HG03460 (cell line): ENCODE results near the gene ZNF483.
"Not testable (repeated sequence)": the region's sequence is repeated elsewhere in the genome, so short reads cannot be mapped to it uniquely, and the experiment has no call there.

Experiments
- ATAC-seq: cut with Tn5 transposase; IDR thresholded peaks from one replicate; pipeline ENCODE4 v1.9.1; 2021; ENCODE audit not compliant: unreplicated experiment

ZNF483 gene

GRCh38 chr9:111525056-111525977, at the start of gene ZNF483:
Gene ZNF483, plus strand, starts transcription at chr9:111525179. Its CDS starts 2,217 bp downstream, at chr9:111527396.
- ATAC-seq = no peak

GRCh38 chr9:111475195-111475594, 49.8 kb upstream of the ZNF483 start:
- ATAC-seq = no peak

GRCh38 chr9:111477677-111478076, 47.3 kb upstream of the ZNF483 start:
- no peak for ATAC-seq

- no peak for ATAC-seq
Observed at GRCh38 chr9:111481885-111482636, 42.9 kb upstream of the ZNF483 start.

GRCh38 chr9:111482694-111483438, 42.1 kb upstream of the ZNF483 start:
- peak; percentile 55 for ATAC-seq

GRCh38 chr9:111483439-111483857, 41.5 kb upstream of the ZNF483 start:
- ATAC-seq = peak; percentile 28

- ATAC-seq = peak; percentile 50
Observed at GRCh38 chr9:111483858-111484571, 41.0 kb upstream of the ZNF483 start, which contains the start of gene ECPAS. Gene ECPAS, minus strand, starts transcription at chr9:111484383. Its CDS starts 11,465 bp downstream, at chr9:111472918.

GRCh38 chr9:111484572-111484894, 40.4 kb upstream of the ZNF483 start:
- ATAC-seq = peak; percentile 1

GRCh38 chr9:111497196-111497595, 27.8 kb upstream of the ZNF483 start:
- ATAC-seq = not testable (repeated sequence)

GRCh38 chr9:111501005-111501562, 23.9 kb upstream of the ZNF483 start:
- no peak for ATAC-seq

- ATAC-seq = no peak
Observed at GRCh38 chr9:111501648-111502047, 23.3 kb upstream of the ZNF483 start.

GRCh38 chr9:111502506-111502905, 22.5 kb upstream of the ZNF483 start:
- ATAC-seq = no peak

- ATAC-seq = not testable (repeated sequence)
Observed at GRCh38 chr9:111511581-111511980, 13.4 kb upstream of the ZNF483 start.

GRCh38 chr9:111514967-111515366, 10.0 kb upstream of the ZNF483 start:
- ATAC-seq = no peak

GRCh38 chr9:111516061-111516465, 8.9 kb upstream of the ZNF483 start:
- ATAC-seq = no peak

GRCh38 chr9:111524731-111525055, 286 bp upstream of the ZNF483 start:
- no peak for ATAC-seq

- ATAC-seq = no peak
Observed at GRCh38 chr9:111527347-111527746, 2.4 kb downstream of the ZNF483 start.

GRCh38 chr9:111529787-111530186, 4.8 kb downstream of the ZNF483 start:
- no peak for ATAC-seq

GRCh38 chr9:111531716-111532115, 6.7 kb downstream of the ZNF483 start:
- ATAC-seq = no peak

GRCh38 chr9:111533099-111533790, 8.3 kb downstream of the ZNF483 start:
- ATAC-seq = no peak
